Vagina (tissue), 2 donors: ENCODE measurements around the gene HTD2. TPM values are rescaled to one million over a fixed set of nuclear protein-coding genes. Genes with fewer than 3 reads are reported as not detected.

Experiments used
- DNase-seq, 2 donors: peaks; one replicate each; pipeline ENCODE4 v3.0.0-alpha.2; 2017; ENCODE audit errors: extremely low spot score in 2 of 2
- H3K27ac ChIP-seq: fragments of 200-600 bp; sonication (generic); one replicate; pipeline ENCODE4 v1.5.1; 2019
- H3K27me3 ChIP-seq: fragments of 200-600 bp; sonication (generic); one replicate; pipeline ENCODE4 v1.5.1; 2019
- H3K36me3 ChIP-seq, 2 donors: fragments of 200-600 bp; sonication (generic); one replicate each; pipeline ENCODE4 v1.5.1; 2017 to 2019
- H3K4me1 ChIP-seq: fragments of 200-600 bp; sonication (generic); one replicate; pipeline ENCODE4 v1.5.1; 2019
- H3K4me3 ChIP-seq, 2 donors: fragments of 200-600 bp; sonication (generic); 1 replicate in 1 of 2; 2 replicates in 1 of 2; pipeline ENCODE4 v1.5.1; 2016 to 2019
- H3K9me3 ChIP-seq: fragments of 200-600 bp; sonication (generic); one replicate; pipeline ENCODE4 v1.5.1; 2019
- CTCF ChIP-seq, 3 experiments: fragments of 450-650 bp in 2 of 3; fragments of 200-600 bp in 1 of 3; sonication (generic) in 1 of 3; IDR thresholded peaks; one replicate each; pipeline ENCODE4 v1.5.1; 2017 to 2019; ENCODE audit warnings: antibody characterized with exemption in 3 of 3, mild to moderate bottlenecking in 2 of 3, moderate library complexity in 2 of 3
- POLR2A ChIP-seq, 2 donors: fragments of 450-650 bp; IDR thresholded peaks; one replicate each; pipeline ENCODE4 v1.6.1; 2017; ENCODE audit warnings: antibody characterized with exemption in 2 of 2, mild to moderate bottlenecking in 2 of 2, moderate library complexity in 2 of 2
- POLR2AphosphoS5 ChIP-seq, 2 donors: sonication (generic); formaldehyde crosslinking; IDR thresholded peaks; one replicate each; pipeline ENCODE4 v1.9.0; 2017; ENCODE audit warnings: antibody characterized with exemption in 2 of 2, mild to moderate bottlenecking in 2 of 2, low read depth in 1 of 2; ENCODE audit not compliant: insufficient read depth in 1 of 2
- intact Hi-C: fragments of 100-400 bp; cut with DNase I; formaldehyde crosslinking; loops from one replicate; pipeline ENCODE4 v1.15.1; 2023
- total RNA-seq: library from RNA; depleted of rRNA; stranded (reverse); fragments of >200 nt; gene quantifications from one replicate; pipeline ENCODE4 v1.2.3, GENCODE V29; 2016

Gene HTD2
- total RNA-seq, 1 donor from 2014 or later, result 3.7 TPM

- H3K4me3 ChIP-seq, result peak within 1 kb of the TSS; percentile 90 to 95
- H3K27ac ChIP-seq, result peak within 1 kb of the TSS; percentile 84
- TF ChIP-seq POLR2AphosphoS5 (IDR thresholded peaks at IDR 0.05; ENCODE audit: insufficient read depth in 1 of 2, low read depth in 1 of 2) (peak in 1 of 2 donors; percentile 46), POLR2A (IDR thresholded peaks at IDR 0.05) (peak in 1 of 2 donors; percentile 48), CTCF (IDR thresholded peaks at IDR 0.05) (no peak)
- H3K36me3 ChIP-seq, result no peaks in the 10 kb centered on the region
- peaks cover 58% of the 10 kb centered on the region for H3K4me1 ChIP-seq
- intact Hi-C loops, result loop anchor here (10.0 kb wide), 1 partner anchor 152 kb away; no protein-coding TSS in a partner anchor
- H3K9me3 ChIP-seq, result no peaks in the 10 kb centered on the region
- no peaks in the 10 kb centered on the region for H3K27me3 ChIP-seq
- no peak for DNase-seq
Measured at GRCh38 chr3:58332575-58333188, 26.4 kb downstream of the HTD2 start, which contains the start of gene PXK. Gene PXK (plus strand): TSS chr3:58332892. CDS start chr3:58332989, 97 bp downstream.

GRCh38 chr3:58333206-58334012 lies 27.1 kb downstream of the HTD2 start:
- no peaks in the 10 kb centered on the region for H3K9me3 ChIP-seq
- H3K4me1 ChIP-seq, result peaks cover 65% of the 10 kb centered on the region
- peak overlapping the region; percentile 90 to 95 for H3K4me3 ChIP-seq
- TF ChIP-seq POLR2A (IDR thresholded peaks at IDR 0.05) (no peak), CTCF (IDR thresholded peaks at IDR 0.05) (no peak), POLR2AphosphoS5 (IDR thresholded peaks at IDR 0.05; ENCODE audit: insufficient read depth in 1 of 2, low read depth in 1 of 2) (peak in 1 of 2 donors; percentile 18)
- no peak for DNase-seq
- intact Hi-C loops, result loop anchor here (10.0 kb wide), 1 partner anchor 151 kb away; no protein-coding TSS in a partner anchor
- no peaks in the 10 kb centered on the region for H3K36me3 ChIP-seq
- H3K27me3 ChIP-seq, result no peaks in the 10 kb centered on the region
- H3K27ac ChIP-seq, result peak overlapping the region; percentile 84

GRCh38 chr3:58334013-58334321 lies 27.6 kb downstream of the HTD2 start:
- intact Hi-C loops, result loop anchor here (10.0 kb wide), 1 partner anchor 151 kb away; no protein-coding TSS in a partner anchor
- H3K4me1 ChIP-seq, result peaks cover 65% of the 10 kb centered on the region
- H3K4me3 ChIP-seq, result peak overlapping the region; percentile 90 to 95

GRCh38 chr3:58334506-58334884 lies 28.2 kb downstream of the HTD2 start:
- Histone ChIP-seq H3K36me3 (no peaks in the 10 kb centered on the region), H3K4me3 (peak overlapping the region; percentile 90 to 95), H3K4me1 (peaks cover 65% of the 10 kb centered on the region), H3K27me3 (no peaks in the 10 kb centered on the region), H3K27ac (peak overlapping the region; percentile 84), H3K9me3 (no peaks in the 10 kb centered on the region)
- intact Hi-C loops, result loop anchor here (10.0 kb wide), 1 partner anchor 150 kb away; no protein-coding TSS in a partner anchor
- TF ChIP-seq POLR2AphosphoS5 (IDR thresholded peaks at IDR 0.05; ENCODE audit: insufficient read depth in 1 of 2, low read depth in 1 of 2), result no peak
- TF ChIP-seq POLR2A (IDR thresholded peaks at IDR 0.05), result no peak
- no peak for TF ChIP-seq CTCF (IDR thresholded peaks at IDR 0.05)
- DNase-seq, result no peak

More at GRCh38 chr3:58334013-58334321, 27.6 kb downstream of the HTD2 start:
- Histone ChIP-seq H3K27ac (peak overlapping the region; percentile 84), H3K27me3 (no peaks in the 10 kb centered on the region), H3K9me3 (no peaks in the 10 kb centered on the region), H3K36me3 (no peaks in the 10 kb centered on the region)
- TF ChIP-seq POLR2A (IDR thresholded peaks at IDR 0.05), result no peak
- no peak for TF ChIP-seq POLR2AphosphoS5 (IDR thresholded peaks at IDR 0.05; ENCODE audit: insufficient read depth in 1 of 2, low read depth in 1 of 2)
- TF ChIP-seq CTCF (IDR thresholded peaks at IDR 0.05), result no peak
- DNase-seq, result no peak
